Ecto neural progenitor cell (in vitro differentiated cells): Measurements from ENCODE around the gene ARHGEF16.

Source experiments
- DNase-seq: peaks from one replicate; pipeline ENCODE4 v3.0.0-alpha.2; 2018; ENCODE audit warnings: low spot score

ARHGEF16 gene

GRCh38 chr1:3502641-3503524, 48.4 kb downstream of the ARHGEF16 start:
- DNase-seq, result no peak

GRCh38 chr1:3503525-3503886, 49.0 kb downstream of the ARHGEF16 start:
- no peak for DNase-seq

- no peak for DNase-seq
Measured at GRCh38 chr1:3504151-3504821, 49.8 kb downstream of the ARHGEF16 start.

GRCh38 chr1:3504822-3505153, 50.3 kb downstream of the ARHGEF16 start:
- no peak for DNase-seq

- DNase-seq, result no peak
Measured at GRCh38 chr1:3505161-3505560, 50.7 kb downstream of the ARHGEF16 start.

- DNase-seq, result no peak
Measured at GRCh38 chr1:3506041-3506440, 51.6 kb downstream of the ARHGEF16 start.

- no peak for DNase-seq
Measured at GRCh38 chr1:3506943-3507342, 52.5 kb downstream of the ARHGEF16 start.

GRCh38 chr1:3507636-3508275, 53.3 kb downstream of the ARHGEF16 start:
- no peak for DNase-seq

- no peak for DNase-seq
Measured at GRCh38 chr1:3508757-3509415, 54.4 kb downstream of the ARHGEF16 start.

- DNase-seq, result no peak
Measured at GRCh38 chr1:3509721-3510120, 55.3 kb downstream of the ARHGEF16 start.

GRCh38 chr1:3510136-3510955, 55.9 kb downstream of the ARHGEF16 start:
- no peak for DNase-seq

- no peak for DNase-seq
Measured at GRCh38 chr1:3510956-3511250, 56.4 kb downstream of the ARHGEF16 start.

- DNase-seq, result no peak
Measured at GRCh38 chr1:3511306-3511705, 56.8 kb downstream of the ARHGEF16 start.

- no peak for DNase-seq
Measured at GRCh38 chr1:3511856-3512255, 57.4 kb downstream of the ARHGEF16 start.

GRCh38 chr1:3514404-3514803, 59.9 kb downstream of the ARHGEF16 start:
- no peak for DNase-seq

GRCh38 chr1:3515272-3515671, 60.8 kb downstream of the ARHGEF16 start:
- DNase-seq, result no peak

- no peak for DNase-seq
Measured at GRCh38 chr1:3515774-3516480, 61.5 kb downstream of the ARHGEF16 start.

GRCh38 chr1:3516481-3516869, 62.0 kb downstream of the ARHGEF16 start:
- DNase-seq, result no peak

- DNase-seq, result no peak
Measured at GRCh38 chr1:3516911-3517675, 62.6 kb downstream of the ARHGEF16 start.

GRCh38 chr1:3518256-3518655, 63.8 kb downstream of the ARHGEF16 start:
- DNase-seq, result no peak

GRCh38 chr1:3518756-3519155, 64.3 kb downstream of the ARHGEF16 start:
- DNase-seq, result no peak
